ENCODE data around the gene BCKDHB.

DNA sequence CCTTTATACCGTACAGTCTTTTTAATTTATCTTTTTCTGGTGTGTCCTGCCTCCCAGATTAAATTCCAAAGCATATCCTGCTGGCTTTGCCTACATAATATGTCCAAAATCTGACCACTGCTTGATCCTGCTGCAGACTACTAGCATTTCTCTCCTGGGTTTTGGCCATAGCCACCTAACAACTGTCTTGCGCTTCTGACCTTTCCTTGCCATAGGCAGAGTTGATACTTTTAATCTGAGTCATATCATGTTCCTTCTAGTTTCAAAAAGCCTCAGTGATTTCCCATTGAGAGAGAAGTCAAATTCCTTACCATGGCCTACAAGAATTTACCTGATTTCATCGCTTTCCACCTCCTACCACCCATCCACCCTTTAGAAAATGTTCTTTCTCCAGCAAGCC, 104.8 kb downstream of the BCKDHB start:
- TF ChIP-seq, protein P1, sequence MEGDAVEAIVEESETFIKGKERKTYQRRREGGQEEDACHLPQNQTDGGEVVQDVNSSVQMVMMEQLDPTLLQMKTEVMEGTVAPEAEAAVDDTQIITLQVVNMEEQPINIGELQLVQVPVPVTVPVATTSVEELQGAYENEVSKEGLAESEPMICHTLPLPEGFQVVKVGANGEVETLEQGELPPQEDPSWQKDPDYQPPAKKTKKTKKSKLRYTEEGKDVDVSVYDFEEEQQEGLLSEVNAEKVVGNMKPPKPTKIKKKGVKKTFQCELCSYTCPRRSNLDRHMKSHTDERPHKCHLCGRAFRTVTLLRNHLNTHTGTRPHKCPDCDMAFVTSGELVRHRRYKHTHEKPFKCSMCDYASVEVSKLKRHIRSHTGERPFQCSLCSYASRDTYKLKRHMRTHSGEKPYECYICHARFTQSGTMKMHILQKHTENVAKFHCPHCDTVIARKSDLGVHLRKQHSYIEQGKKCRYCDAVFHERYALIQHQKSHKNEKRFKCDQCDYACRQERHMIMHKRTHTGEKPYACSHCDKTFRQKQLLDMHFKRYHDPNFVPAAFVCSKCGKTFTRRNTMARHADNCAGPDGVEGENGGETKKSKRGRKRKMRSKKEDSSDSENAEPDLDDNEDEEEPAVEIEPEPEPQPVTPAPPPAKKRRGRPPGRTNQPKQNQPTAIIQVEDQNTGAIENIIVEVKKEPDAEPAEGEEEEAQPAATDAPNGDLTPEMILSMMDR (IDR thresholded peaks at IDR 0.05) = no peak
- TF ChIP-seq POLR2A (IDR thresholded peaks at IDR 0.05) = no peak
